Measurements from ENCODE around the gene EPHB4.

EPHB4 gene

GRCh38 chr7:100854146-100854895, 27.0 kb upstream of the EPHB4 start:
- DNase-seq = no peak

- peak; percentile 96 for DNase-seq
Measured at GRCh38 chr7:100852048-100852872, 24.9 kb upstream of the EPHB4 start, which contains the start of gene SLC12A9. Gene SLC12A9, plus strand, starts transcription at chr7:100852713. Its CDS starts 1,485 bp downstream, at chr7:100854198.

- DNase-seq = no peak
Measured at GRCh38 chr7:100847360-100847759, 20.0 kb upstream of the EPHB4 start.

GRCh38 chr7:100840470-100841100, 13.3 kb upstream of the EPHB4 start:
- peak; percentile 16 for DNase-seq

GRCh38 chr7:100839361-100839760, 12.0 kb upstream of the EPHB4 start:
- no peak for DNase-seq

- DNase-seq = peak; percentile 96
Measured at GRCh38 chr7:100837099-100837836, 9.9 kb upstream of the EPHB4 start.

- no peak for DNase-seq
Measured at GRCh38 chr7:100836812-100837098, 9.4 kb upstream of the EPHB4 start.

- DNase-seq = peak; percentile 71
Measured at GRCh38 chr7:100835903-100836811, 8.8 kb upstream of the EPHB4 start.

- DNase-seq = no peak
Measured at GRCh38 chr7:100832281-100832633, 4.9 kb upstream of the EPHB4 start.

GRCh38 chr7:100830396-100830795, 3.1 kb upstream of the EPHB4 start:
- no peak for DNase-seq

GRCh38 chr7:100829150-100829716, 1.9 kb upstream of the EPHB4 start:
- no peak for DNase-seq

- peak; percentile 67 for DNase-seq
Measured at GRCh38 chr7:100826514-100827329, 601 bp downstream of the EPHB4 start.

- peak; percentile 58 for DNase-seq
Measured at GRCh38 chr7:100825751-100826513, 1.4 kb downstream of the EPHB4 start.

- peak; percentile 44 for DNase-seq
Measured at GRCh38 chr7:100825215-100825671, 2.1 kb downstream of the EPHB4 start.

- no peak for DNase-seq
Measured at GRCh38 chr7:100824499-100825214, 2.7 kb downstream of the EPHB4 start.

GRCh38 chr7:100823534-100823933, 3.8 kb downstream of the EPHB4 start:
- DNase-seq = no peak

- no peak for DNase-seq
Measured at GRCh38 chr7:100823140-100823525, 4.2 kb downstream of the EPHB4 start.

- DNase-seq = no peak
Measured at GRCh38 chr7:100822236-100823139, 4.8 kb downstream of the EPHB4 start.

Measured in eye (tissue), 1 donor.